Loucy (cell line): ENCODE measurements around the gene SLC2A1.

Experiments used
- H2AFZ ChIP-seq: fragments of 200-600 bp; sonication (generic); 2 replicates; pipeline ENCODE4 v1.6.0; 2016; ENCODE audit warnings: antibody characterized with exemption, mild to moderate bottlenecking, low read length, moderate library complexity
- H3F3A ChIP-seq: fragments of 200-600 bp; 2 replicates; pipeline ENCODE4 v1.6.0; 2016; ENCODE audit warnings: antibody characterized with exemption, low read depth, mild to moderate bottlenecking
- H3K27me3 ChIP-seq: fragments of 200-600 bp; sonication (generic); 2 replicates; pipeline ENCODE4 v1.6.1; 2014; ENCODE audit warnings: low read length, mild to moderate bottlenecking; ENCODE audit not compliant: insufficient read depth, poor library complexity, severe bottlenecking
- H3K36me3 ChIP-seq: fragments of 200-600 bp; sonication (generic); 2 replicates; pipeline ENCODE4 v1.6.1; 2016; ENCODE audit warnings: low read length; ENCODE audit not compliant: insufficient read depth
- H3K4me1 ChIP-seq: fragments of 200-600 bp; sonication (generic); 2 replicates; pipeline ENCODE4 v1.5.1; 2014; ENCODE audit warnings: low read length, mild to moderate bottlenecking; ENCODE audit not compliant: insufficient read depth, poor library complexity, severe bottlenecking
- H3K4me2 ChIP-seq: fragments of 200-600 bp; sonication (generic); 2 replicates; pipeline ENCODE4 v1.6.0; 2014; ENCODE audit warnings: antibody characterized with exemption, low read length, low read depth, mild to moderate bottlenecking; ENCODE audit not compliant: poor library complexity, severe bottlenecking
- H3K4me3 ChIP-seq: fragments of 200-600 bp; sonication (generic); 2 replicates; pipeline ENCODE4 v1.5.1; 2014; ENCODE audit warnings: low read length, mild to moderate bottlenecking, mixed read lengths; ENCODE audit not compliant: poor library complexity, severe bottlenecking
- H3K79me2 ChIP-seq: fragments of 200-600 bp; sonication (generic); 2 replicates; pipeline ENCODE4 v1.6.1; 2014; ENCODE audit warnings: low read length; ENCODE audit not compliant: insufficient read depth
- H3K9ac ChIP-seq: fragments of 200-600 bp; sonication (generic); 2 replicates; pipeline ENCODE4 v1.6.0; 2014; ENCODE audit warnings: mild to moderate bottlenecking, low read depth, low read length, moderate library complexity; ENCODE audit not compliant: poor library complexity, severe bottlenecking
- H3K9me2 ChIP-seq: fragments of 200-600 bp; sonication (generic); replicated peaks from 2 replicates; pipeline ENCODE4 v1.6.1; 2016; ENCODE audit warnings: low read depth, low read length, mixed read lengths
- H3K9me3 ChIP-seq: fragments of 200-600 bp; sonication (generic); 2 replicates; pipeline ENCODE4 v1.6.1; 2014; ENCODE audit warnings: mild to moderate bottlenecking, antibody characterized with exemption, low read length, low read depth; ENCODE audit not compliant: insufficient read depth
- H4K20me1 ChIP-seq: fragments of 200-600 bp; sonication (generic); 2 replicates; pipeline ENCODE4 v1.6.0; 2014; ENCODE audit warnings: antibody characterized with exemption, low read length, mild to moderate bottlenecking; ENCODE audit not compliant: insufficient read depth, poor library complexity, severe bottlenecking
- EZH2phosphoT487 ChIP-seq: fragments of 200-600 bp; IDR thresholded peaks from 2 replicates; pipeline ENCODE4 v1.6.1; 2018; ENCODE audit warnings: antibody characterized with exemption, mild to moderate bottlenecking, moderate library complexity, borderline replicate concordance
- TF ChIP-seq, protein P1 (sequence below): fragments of 200-600 bp; sonication (generic); conservative IDR thresholded peaks from 2 replicates; pipeline ENCODE4 v1.5.1; 2014; ENCODE audit warnings: mild to moderate bottlenecking, antibody characterized with exemption, low read length

Gene SLC2A1

DNA sequence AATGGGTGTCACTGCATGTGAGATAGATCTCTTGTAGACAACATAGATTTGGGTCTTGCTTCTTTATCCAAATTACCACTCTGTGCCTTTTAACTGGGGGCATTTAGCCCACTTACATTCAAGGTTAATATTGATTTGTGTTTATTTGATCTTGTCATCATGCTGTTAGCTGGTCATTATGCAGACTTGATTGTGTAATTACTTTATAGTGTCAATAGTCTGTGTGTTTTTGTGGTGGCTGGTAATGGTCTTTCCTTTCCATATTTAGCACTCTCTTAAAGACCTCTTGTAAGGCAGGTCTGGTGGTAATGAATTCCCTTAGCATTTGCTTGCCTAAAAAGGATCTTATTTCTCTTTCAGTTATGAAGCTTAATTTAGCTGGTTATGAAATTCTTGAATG lies 82.7 kb downstream of the SLC2A1 start:
- Histone ChIP-seq H3K9ac (no peak overlapping the region), H4K20me1 (no peaks in the 10 kb centered on the region), H3K36me3 (no peaks in the 10 kb centered on the region), H3K9me2 (no peaks in the 10 kb centered on the region), H3K4me2 (no peak overlapping the region), H3K4me1 (no peaks in the 10 kb centered on the region), H2AFZ (no peak overlapping the region), H3K79me2 (no peaks in the 10 kb centered on the region), H3K4me3 (no peak overlapping the region), H3K27me3 (no peaks in the 10 kb centered on the region), H3K9me3 (peaks cover 6% of the 10 kb centered on the region; the same call in 1 of the 2 replicates), H3F3A (no peaks in the 10 kb centered on the region)
- TF ChIP-seq, protein P1, sequence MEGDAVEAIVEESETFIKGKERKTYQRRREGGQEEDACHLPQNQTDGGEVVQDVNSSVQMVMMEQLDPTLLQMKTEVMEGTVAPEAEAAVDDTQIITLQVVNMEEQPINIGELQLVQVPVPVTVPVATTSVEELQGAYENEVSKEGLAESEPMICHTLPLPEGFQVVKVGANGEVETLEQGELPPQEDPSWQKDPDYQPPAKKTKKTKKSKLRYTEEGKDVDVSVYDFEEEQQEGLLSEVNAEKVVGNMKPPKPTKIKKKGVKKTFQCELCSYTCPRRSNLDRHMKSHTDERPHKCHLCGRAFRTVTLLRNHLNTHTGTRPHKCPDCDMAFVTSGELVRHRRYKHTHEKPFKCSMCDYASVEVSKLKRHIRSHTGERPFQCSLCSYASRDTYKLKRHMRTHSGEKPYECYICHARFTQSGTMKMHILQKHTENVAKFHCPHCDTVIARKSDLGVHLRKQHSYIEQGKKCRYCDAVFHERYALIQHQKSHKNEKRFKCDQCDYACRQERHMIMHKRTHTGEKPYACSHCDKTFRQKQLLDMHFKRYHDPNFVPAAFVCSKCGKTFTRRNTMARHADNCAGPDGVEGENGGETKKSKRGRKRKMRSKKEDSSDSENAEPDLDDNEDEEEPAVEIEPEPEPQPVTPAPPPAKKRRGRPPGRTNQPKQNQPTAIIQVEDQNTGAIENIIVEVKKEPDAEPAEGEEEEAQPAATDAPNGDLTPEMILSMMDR = no peak
- TF ChIP-seq EZH2phosphoT487 = no peak
